Upper lobe of right lung (tissue), 1 donor: ENCODE results near the gene RHPN2. TPM values are rescaled to one million over a fixed set of nuclear protein-coding genes. Genes with fewer than 3 reads are reported as not detected.

ENCODE experiments used
- ATAC-seq: fragments of 200-7000 bp; cut with Tn5 transposase; one replicate; pipeline ENCODE4 v1.9.1; 2020; ENCODE audit warnings: mild to moderate bottlenecking, moderate library complexity
- DNase-seq: peaks from one replicate; pipeline ENCODE4 v3.0.0-alpha.2; 2020
- H3K27ac ChIP-seq: fragments of 200-600 bp; one replicate; pipeline ENCODE4 v1.8.0; 2022
- H3K27me3 ChIP-seq: fragments of 200-600 bp; one replicate; pipeline ENCODE4 v1.8.0; 2022; ENCODE audit warnings: mild to moderate bottlenecking
- H3K36me3 ChIP-seq: fragments of 200-600 bp; one replicate; pipeline ENCODE4 v1.8.0; 2022
- H3K4me1 ChIP-seq: fragments of 200-600 bp; one replicate; pipeline ENCODE4 v1.8.0; 2022
- H3K4me3 ChIP-seq: fragments of 200-600 bp; one replicate; pipeline ENCODE4 v1.8.0; 2022; ENCODE audit warnings: mild to moderate bottlenecking
- H3K9me3 ChIP-seq: fragments of 200-600 bp; one replicate; pipeline ENCODE4 v1.8.0; 2022
- intact Hi-C: fragments of 100-400 bp; cut with DNase I; formaldehyde crosslinking; loops from one replicate; pipeline ENCODE4 v1.11.0; 2022
- total RNA-seq: library from RNA; stranded (reverse); fragmentation: NEBNext Ultra II Directional; extraction: Animal tissue kit (Norgen Biotek cat#: 25700); gene quantifications from one replicate; pipeline ENCODE4 v1.2.1, GENCODE V29; 2021
- TF ChIP-seq, protein P1 (sequence below): fragments of 200-600 bp; IDR thresholded peaks from one replicate; pipeline ENCODE4 v1.8.0; 2022; ENCODE audit warnings: antibody characterized with exemption
- donor health status: DM: no; HTN: yes; CAD: no; lungs with severe emphysema.

The RHPN2 gene
- total RNA-seq, 1 donor from 2014 or later: 9.7 TPM

- intact Hi-C loops: no loop called here
- TF ChIP-seq, protein P1, sequence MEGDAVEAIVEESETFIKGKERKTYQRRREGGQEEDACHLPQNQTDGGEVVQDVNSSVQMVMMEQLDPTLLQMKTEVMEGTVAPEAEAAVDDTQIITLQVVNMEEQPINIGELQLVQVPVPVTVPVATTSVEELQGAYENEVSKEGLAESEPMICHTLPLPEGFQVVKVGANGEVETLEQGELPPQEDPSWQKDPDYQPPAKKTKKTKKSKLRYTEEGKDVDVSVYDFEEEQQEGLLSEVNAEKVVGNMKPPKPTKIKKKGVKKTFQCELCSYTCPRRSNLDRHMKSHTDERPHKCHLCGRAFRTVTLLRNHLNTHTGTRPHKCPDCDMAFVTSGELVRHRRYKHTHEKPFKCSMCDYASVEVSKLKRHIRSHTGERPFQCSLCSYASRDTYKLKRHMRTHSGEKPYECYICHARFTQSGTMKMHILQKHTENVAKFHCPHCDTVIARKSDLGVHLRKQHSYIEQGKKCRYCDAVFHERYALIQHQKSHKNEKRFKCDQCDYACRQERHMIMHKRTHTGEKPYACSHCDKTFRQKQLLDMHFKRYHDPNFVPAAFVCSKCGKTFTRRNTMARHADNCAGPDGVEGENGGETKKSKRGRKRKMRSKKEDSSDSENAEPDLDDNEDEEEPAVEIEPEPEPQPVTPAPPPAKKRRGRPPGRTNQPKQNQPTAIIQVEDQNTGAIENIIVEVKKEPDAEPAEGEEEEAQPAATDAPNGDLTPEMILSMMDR: no peak
These were observed 28.9 kb upstream of the RHPN2 start for GRCh38 chr19:33093420-33094210.

GRCh38 chr19:33090179-33090578 lies 25.5 kb upstream of the RHPN2 start:
- Histone ChIP-seq H3K36me3 (peaks cover 71% of the 10 kb centered on the region), H3K27ac (no peak overlapping the region), H3K4me1 (no peaks in the 10 kb centered on the region), H3K4me3 (no peak overlapping the region), H3K9me3 (no peaks in the 10 kb centered on the region), H3K27me3 (no peaks in the 10 kb centered on the region)
- intact Hi-C loops: no loop called here
- no peak for ATAC-seq
- DNase-seq: no peak
- TF ChIP-seq, protein P1: no peak

More at GRCh38 chr19:33093420-33094210, 28.9 kb upstream of the RHPN2 start:
- peaks cover 97% of the 10 kb centered on the region for H3K36me3 ChIP-seq
- ATAC-seq (no peak), DNase-seq (no peak)
- H3K4me1 ChIP-seq: no peaks in the 10 kb centered on the region
- H3K27ac ChIP-seq: no peak overlapping the region
- no peak overlapping the region for H3K4me3 ChIP-seq
- H3K9me3 ChIP-seq: no peaks in the 10 kb centered on the region
- no peaks in the 10 kb centered on the region for H3K27me3 ChIP-seq

GRCh38 chr19:33089010-33089409 lies 24.3 kb upstream of the RHPN2 start:
- Histone ChIP-seq H3K27me3 (no peaks in the 10 kb centered on the region), H3K4me3 (no peak overlapping the region), H3K27ac (no peak overlapping the region), H3K36me3 (peaks cover 59% of the 10 kb centered on the region), H3K4me1 (no peaks in the 10 kb centered on the region), H3K9me3 (no peaks in the 10 kb centered on the region)
- TF ChIP-seq, protein P1: no peak
- DNase-seq: no peak
- no peak for ATAC-seq
- intact Hi-C loops: no loop called here

GRCh38 chr19:33086955-33087354 lies 22.3 kb upstream of the RHPN2 start:
- intact Hi-C loops: no loop called here
- ATAC-seq: no peak

DNA sequence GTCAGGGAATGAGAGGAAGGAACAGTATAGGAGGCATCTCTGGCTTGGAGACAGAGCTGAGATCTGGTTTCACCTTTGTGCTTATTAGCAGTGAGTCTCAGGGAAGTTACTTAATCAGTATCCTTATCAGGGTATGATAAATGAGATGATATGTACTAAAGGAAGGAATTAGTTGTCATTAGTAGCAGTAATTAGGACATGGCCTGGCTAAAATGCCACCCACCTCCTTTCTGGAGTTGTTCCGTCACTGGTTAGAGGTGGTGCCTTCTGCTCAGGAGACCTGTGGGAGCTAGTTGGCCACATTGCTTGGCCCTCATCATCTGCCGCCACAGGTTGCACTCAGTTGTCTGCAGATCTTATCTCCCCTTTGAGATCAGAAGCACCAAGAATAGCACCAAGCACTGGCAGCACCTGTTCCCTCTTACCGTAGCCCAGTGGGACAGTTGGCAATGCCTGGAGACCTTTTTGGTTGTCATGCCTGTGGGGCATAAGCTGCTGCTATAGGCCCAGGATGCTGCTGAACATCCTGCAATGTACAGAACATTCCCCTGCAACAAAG lies 21.0 kb upstream of the RHPN2 start:
- Histone ChIP-seq H3K9me3 (no peaks in the 10 kb centered on the region), H3K36me3 (peaks cover 28% of the 10 kb centered on the region), H3K27ac (no peak overlapping the region), H3K4me3 (no peak overlapping the region), H3K27me3 (no peaks in the 10 kb centered on the region), H3K4me1 (peaks cover 7% of the 10 kb centered on the region)
- ATAC-seq (no peak), DNase-seq (no peak)
- intact Hi-C loops: no loop called here
- TF ChIP-seq, protein P1: no peak

More at GRCh38 chr19:33086955-33087354, 22.3 kb upstream of the RHPN2 start:
- H3K36me3 ChIP-seq: peaks cover 40% of the 10 kb centered on the region
- TF ChIP-seq, protein P1: no peak
- H3K4me3 ChIP-seq: no peak overlapping the region
- H3K9me3 ChIP-seq: no peaks in the 10 kb centered on the region
- H3K27me3 ChIP-seq: no peaks in the 10 kb centered on the region
- H3K4me1 ChIP-seq: peaks cover 3% of the 10 kb centered on the region
- no peak for DNase-seq
- H3K27ac ChIP-seq: no peak overlapping the region
